Activated naive CD8-positive, alpha-beta T cell treated with anti-CD3 and anti-CD28 coated beads, Interleukin-2, amount 50 U/mL, for 16 hours (primary cell): Measurements from ENCODE around the gene P2RX3.

Experiments
- DNase-seq: peaks from one replicate; pipeline ENCODE4 v3.0.0-alpha.2; 2020; ENCODE audit warnings: low read depth, low spot score

P2RX3 gene

GRCh38 chr11:57421066-57421465 lies 82.9 kb downstream of the P2RX3 start:
- DNase-seq, result no peak

- DNase-seq, result no peak
Measured at GRCh38 chr11:57421805-57422204, 83.7 kb downstream of the P2RX3 start.
